Colonic mucosa (tissue), 4 donors: ENCODE measurements around the gene GK. TPM values are rescaled to one million over a fixed set of nuclear protein-coding genes. Genes with fewer than 3 reads are reported as not detected.
A peak's percentile ranks its signal among the peaks of the same experiment; 100 is the strongest.

Experiments
- DNase-seq: peaks from one replicate; pipeline ENCODE4 v3.0.0-alpha.2; 2020
- H3K27ac ChIP-seq: fragments of 200-600 bp; one replicate; pipeline ENCODE4 v1.8.0; 2021
- H3K27me3 ChIP-seq: fragments of 200-600 bp; one replicate; pipeline ENCODE4 v1.8.0; 2021
- H3K36me3 ChIP-seq: fragments of 200-600 bp; one replicate; pipeline ENCODE4 v1.8.0; 2021
- H3K4me1 ChIP-seq: fragments of 200-600 bp; one replicate; pipeline ENCODE4 v1.8.0; 2021; ENCODE audit warnings: mild to moderate bottlenecking
- H3K4me3 ChIP-seq: fragments of 200-600 bp; one replicate; pipeline ENCODE4 v1.8.0; 2021
- H3K9ac ChIP-seq, 2 donors: one replicate each; pipeline ENCODE4 v1.7.0; 2013; ENCODE audit warnings: control low read depth in 2 of 2, low read depth in 2 of 2, low read length in 2 of 2
- H3K9me3 ChIP-seq: fragments of 200-600 bp; one replicate; pipeline ENCODE4 v1.8.0; 2021
- CTCF ChIP-seq: fragments of 200-600 bp; IDR thresholded peaks from one replicate; pipeline ENCODE4 v1.8.0; 2022; ENCODE audit warnings: antibody characterized with exemption, mild to moderate bottlenecking
- intact Hi-C: fragments of 100-400 bp; cut with DNase I; formaldehyde crosslinking; loops from one replicate; pipeline ENCODE4 v1.14.1; 2022
- total RNA-seq, 2 donors: library from RNA; stranded (reverse); fragmentation: NEBNext Ultra II Directional in 1 of 2; extraction: Animal tissue kit (Norgen Biotek cat#: 25700) in 1 of 2; gene quantifications; one replicate each; pipeline ENCODE4 v1.2.1, GENCODE V29; 2021
- donor health status: healthy.
- donor health status: DM: no; HTN: no; CAD: no.
- donor health status: DM: no; HTN: no; CAD: no.

GK gene
- total RNA-seq, 2 donors from 2014 or later, result 23.6 to 30.0 TPM

DNA sequence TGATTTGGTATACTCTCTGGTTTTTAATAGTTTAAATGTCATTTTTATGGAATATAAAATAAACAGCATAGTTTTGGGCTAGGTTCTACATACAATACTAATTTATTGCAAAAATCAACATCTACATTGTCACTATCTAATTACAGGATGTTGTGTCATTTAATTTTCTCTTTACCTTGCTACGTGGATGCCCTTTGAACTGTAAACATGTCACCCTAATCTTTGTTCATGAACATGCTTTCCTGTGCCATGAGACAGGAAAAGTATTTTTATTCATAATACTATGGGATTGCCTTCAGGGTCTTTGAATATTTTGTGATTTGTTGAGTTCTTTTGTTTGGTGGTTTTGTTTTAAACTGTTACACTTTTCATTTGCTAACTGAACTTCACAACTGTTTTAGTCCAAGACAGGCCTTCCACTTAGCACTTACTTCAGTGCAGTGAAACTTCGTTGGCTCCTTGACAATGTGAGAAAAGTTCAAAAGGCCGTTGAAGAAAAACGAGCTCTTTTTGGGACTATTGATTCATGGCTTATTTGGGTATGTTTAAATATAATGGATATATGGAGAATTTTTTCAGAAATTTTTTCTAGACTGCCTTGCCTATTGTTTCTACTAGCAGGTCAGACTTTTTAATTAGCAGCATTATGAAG is 40.9 kb downstream of the GK start:
- intact Hi-C loops, result no loop called here
- H3K4me3 ChIP-seq, result no peak overlapping the region
- no peak overlapping the region for H3K9ac ChIP-seq
- H3K36me3 ChIP-seq, result no peaks in the 10 kb centered on the region
- no peaks in the 10 kb centered on the region for H3K4me1 ChIP-seq
- no peak overlapping the region for H3K27ac ChIP-seq
- no peak for TF ChIP-seq CTCF
- no peak for DNase-seq
- no peaks in the 10 kb centered on the region for H3K9me3 ChIP-seq
- no peaks in the 10 kb centered on the region for H3K27me3 ChIP-seq

DNA sequence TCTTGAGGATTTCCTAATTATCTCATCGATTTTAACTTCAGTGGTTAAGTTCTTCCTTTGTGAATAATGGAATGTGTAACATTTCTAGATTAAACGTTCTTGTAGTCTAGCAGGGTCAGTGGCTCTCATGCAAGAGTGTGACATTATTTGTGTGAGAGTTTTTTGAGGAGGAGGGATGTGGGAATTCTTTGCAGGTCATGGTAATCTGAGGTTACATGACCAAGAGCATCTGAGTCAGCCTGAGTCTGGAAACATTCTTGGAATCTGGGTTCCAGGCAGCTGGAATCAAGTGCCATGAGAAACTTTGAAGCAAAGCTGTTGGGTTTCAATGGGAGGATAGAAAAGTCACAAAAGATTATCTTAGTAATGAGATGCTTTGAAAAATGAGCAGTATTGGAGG is 49.5 kb downstream of the GK start:
- TF ChIP-seq CTCF, result no peak
- intact Hi-C loops, result no loop called here
- Histone ChIP-seq H3K9ac (no peak overlapping the region), H3K36me3 (no peaks in the 10 kb centered on the region), H3K9me3 (no peaks in the 10 kb centered on the region), H3K27ac (no peak overlapping the region), H3K4me3 (no peak overlapping the region), H3K4me1 (no peaks in the 10 kb centered on the region), H3K27me3 (no peaks in the 10 kb centered on the region)
- no peak for DNase-seq

DNA sequence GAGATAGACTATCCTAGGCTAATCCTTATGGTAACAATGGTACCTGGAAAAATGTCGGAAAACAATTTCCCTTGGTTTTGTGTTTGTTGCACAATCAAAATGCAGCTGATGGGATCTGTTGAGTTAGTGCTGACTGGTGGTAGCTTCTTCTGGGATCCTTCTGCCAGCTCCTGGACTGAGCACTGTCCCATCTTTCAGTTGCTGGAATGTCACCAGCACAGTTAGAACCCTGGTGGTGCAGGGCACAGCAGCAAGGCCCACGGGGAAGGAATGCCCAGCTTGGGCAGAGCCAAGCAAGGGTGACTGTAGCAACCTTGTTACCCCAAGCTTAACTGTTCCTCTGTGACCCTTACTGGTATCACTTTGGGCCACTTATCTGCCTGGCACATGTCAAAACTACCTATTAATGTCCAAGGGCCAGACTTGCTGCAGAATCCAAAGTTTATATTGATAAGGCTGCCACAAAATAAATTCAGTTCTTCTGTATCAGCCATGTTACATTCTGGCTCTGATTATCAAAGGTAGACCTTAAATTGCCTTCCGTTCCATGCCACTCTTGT is 53.1 kb downstream of the GK start:
- Histone ChIP-seq H3K36me3 (no peaks in the 10 kb centered on the region), H3K9ac (no peak overlapping the region), H3K9me3 (no peaks in the 10 kb centered on the region), H3K27me3 (no peaks in the 10 kb centered on the region), H3K4me3 (no peak overlapping the region), H3K27ac (no peak overlapping the region), H3K4me1 (no peaks in the 10 kb centered on the region)
- intact Hi-C loops, result no loop called here
- no peak for DNase-seq
- TF ChIP-seq CTCF, result no peak

DNA sequence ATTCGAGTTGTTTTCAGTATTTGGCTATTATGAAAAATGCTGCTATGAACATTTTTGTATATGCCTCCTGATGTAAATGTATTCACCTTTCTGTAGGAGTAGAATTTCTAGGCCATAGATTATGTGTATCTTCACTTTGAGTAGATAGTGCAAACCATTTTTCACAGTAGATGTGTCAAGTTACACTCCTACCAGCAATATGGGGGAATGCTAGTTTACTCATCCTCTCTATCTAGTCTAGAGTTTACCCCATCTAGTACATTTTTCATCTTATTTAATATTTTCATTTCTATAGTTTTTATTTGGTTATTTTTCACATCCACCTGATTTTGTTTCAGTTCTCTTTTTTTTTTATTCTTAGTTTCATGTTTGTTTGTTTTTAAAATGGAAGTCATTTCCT is 59.0 kb downstream of the GK start:
- no peak for DNase-seq
- Histone ChIP-seq H3K36me3 (no peaks in the 10 kb centered on the region), H3K27me3 (no peaks in the 10 kb centered on the region), H3K9me3 (no peaks in the 10 kb centered on the region), H3K9ac (no peak overlapping the region), H3K4me1 (no peaks in the 10 kb centered on the region), H3K27ac (no peak overlapping the region), H3K4me3 (no peak overlapping the region)
- TF ChIP-seq CTCF, result no peak
- intact Hi-C loops, result loop anchor here (5.0 kb wide), 1 partner anchor 145 kb away; no protein-coding TSS in a partner anchor

DNA sequence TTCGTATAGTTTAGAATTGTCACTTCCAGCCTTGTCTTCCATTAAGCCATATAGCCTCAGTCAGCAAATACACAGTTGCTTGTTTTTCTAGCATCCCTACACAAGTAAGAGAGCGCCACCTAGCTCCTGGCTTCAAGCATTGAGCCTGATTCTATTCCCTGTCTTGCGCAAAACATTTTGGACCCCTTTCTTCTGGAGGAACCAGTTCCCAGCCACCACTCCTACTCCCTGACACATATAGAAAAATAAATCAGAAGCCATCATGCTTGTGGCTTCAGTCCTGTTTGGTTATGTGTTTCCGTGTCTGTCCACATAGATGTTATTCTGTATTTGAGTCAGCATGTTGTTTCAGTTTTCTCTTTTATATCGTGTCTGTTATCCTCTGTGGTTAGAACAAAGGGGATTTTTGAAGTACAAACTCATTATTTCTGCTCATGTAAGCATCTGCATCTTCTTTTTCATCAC is 59.9 kb downstream of the GK start:
- intact Hi-C loops, result loop anchor here (5.0 kb wide), 1 partner anchor 146 kb away; no protein-coding TSS in a partner anchor
- Histone ChIP-seq H3K36me3 (no peaks in the 10 kb centered on the region), H3K4me3 (no peak overlapping the region), H3K27me3 (no peaks in the 10 kb centered on the region), H3K9me3 (no peaks in the 10 kb centered on the region), H3K4me1 (no peaks in the 10 kb centered on the region), H3K27ac (no peak overlapping the region), H3K9ac (no peak overlapping the region)
- TF ChIP-seq CTCF, result peak; percentile 48
- DNase-seq, result peak; percentile 55
